Activated CD8-positive, alpha-beta T cell treated with anti-CD3 and anti-CD28 coated beads, Interleukin-2, amount 10 ng/mL, durations not matched to agents 7 days and 5 days (primary cell): ENCODE measurements around the gene NOX5. TPM values are rescaled to one million over a fixed set of nuclear protein-coding genes. Genes with fewer than 3 reads are reported as not detected.
"Not testable (repeated sequence)": the region's sequence is repeated elsewhere in the genome, so short reads cannot be mapped to it uniquely, and the experiment has no call there.

ENCODE experiments used
- ATAC-seq: fragments of 150-1000 bp; cut with Tn5 transposase; one replicate; pipeline ENCODE4 v1.10.0; 2021; ENCODE audit warnings: moderate library complexity
- CTCF ChIA-PET: fragments of 350-600 bp; sonication (Branson Sonifier 250); formaldehyde crosslinking; loops from one replicate; lab custom pipeline; 2021; ENCODE audit warnings: antibody characterized with exemption; lab: Charles Lee
- POLR2A ChIA-PET: fragments of 350-600 bp; sonication (Branson Sonifier 250); formaldehyde crosslinking; loops from one replicate; lab custom pipeline; 2021; ENCODE audit warnings: antibody characterized with exemption; lab: Charles Lee
- DNase-seq: peaks from one replicate; pipeline ENCODE4 v3.0.0-alpha.2; 2020
- H3K27ac Mint-ChIP-seq: one replicate; pipeline ENCODE4 v1.8.0; 2021; ENCODE audit warnings: mild to moderate bottlenecking, mixed read lengths
- H3K27me3 Mint-ChIP-seq: one replicate; pipeline ENCODE4 v1.8.0; 2021; ENCODE audit warnings: low read depth, mixed read lengths
- H3K36me3 Mint-ChIP-seq: one replicate; pipeline ENCODE4 v1.8.0; 2021; ENCODE audit warnings: low read depth, mixed read lengths
- H3K4me1 Mint-ChIP-seq: one replicate; pipeline ENCODE4 v1.8.0; 2021; ENCODE audit warnings: low read depth, mixed read lengths
- H3K4me3 Mint-ChIP-seq: one replicate; pipeline ENCODE4 v1.8.0; 2021; ENCODE audit warnings: mild to moderate bottlenecking, mixed read lengths
- H3K9me3 Mint-ChIP-seq: one replicate; pipeline ENCODE4 v1.8.0; 2022; ENCODE audit warnings: mixed read lengths; ENCODE audit not compliant: insufficient read depth
- total RNA-seq, 2 experiments: library from RNA; stranded (reverse); gene quantifications; one replicate each; pipeline ENCODE4 v1.2.3, GENCODE V29; 2021

The NOX5 gene
- not detected for total RNA-seq

- peaks cover 8% of the 10 kb centered on the region for H3K9me3 Mint-ChIP-seq
- POLR2A ChIA-PET = no interaction called here
- H3K4me3 Mint-ChIP-seq = no peak within 1 kb of the TSS
- DNase-seq = no peak
- peaks cover 3% of the 10 kb centered on the region for H3K27me3 Mint-ChIP-seq
- no peak within 1 kb of the TSS for H3K27ac Mint-ChIP-seq
- no peak for ATAC-seq
- no peaks in the 10 kb centered on the region for H3K4me1 Mint-ChIP-seq
- CTCF ChIA-PET = interaction anchor here (0.6 kb wide), 1 partner anchor 17 kb away, joined by 3 read pairs; no protein-coding TSS in a partner anchor
- no peaks in the 10 kb centered on the region for H3K36me3 Mint-ChIP-seq
These were observed at the start of gene NOX5 for GRCh38 chr15:69014454-69014853. Gene NOX5, plus strand, starts transcription at chr15:69014695. Its CDS starts 41 bp downstream, at chr15:69014736.

GRCh38 chr15:68966996-68967395 lies 47.5 kb upstream of the NOX5 start:
- H3K27me3 Mint-ChIP-seq = peaks cover 32% of the 10 kb centered on the region
- no peak for DNase-seq
- H3K36me3 Mint-ChIP-seq = no peaks in the 10 kb centered on the region
- no peaks in the 10 kb centered on the region for H3K4me1 Mint-ChIP-seq
- POLR2A ChIA-PET = no interaction called here
- peaks cover 8% of the 10 kb centered on the region for H3K9me3 Mint-ChIP-seq
- no peak for ATAC-seq
- no peak overlapping the region for H3K4me3 Mint-ChIP-seq
- no peak overlapping the region for H3K27ac Mint-ChIP-seq
- CTCF ChIA-PET = no interaction called here

GRCh38 chr15:68967948-68968347 lies 46.5 kb upstream of the NOX5 start:
- H3K36me3 Mint-ChIP-seq = no peaks in the 10 kb centered on the region
- DNase-seq = no peak
- ATAC-seq = no peak
- H3K9me3 Mint-ChIP-seq = peaks cover 8% of the 10 kb centered on the region
- H3K27ac Mint-ChIP-seq = no peak overlapping the region
- ChIA-PET POLR2A (no interaction called here), CTCF (no interaction called here)
- H3K27me3 Mint-ChIP-seq = peaks cover 25% of the 10 kb centered on the region
- no peak overlapping the region for H3K4me3 Mint-ChIP-seq
- no peaks in the 10 kb centered on the region for H3K4me1 Mint-ChIP-seq

GRCh38 chr15:68969298-68969697 lies 45.2 kb upstream of the NOX5 start:
- CTCF ChIA-PET = no interaction called here
- Mint-ChIP-seq H3K9me3 (peaks cover 8% of the 10 kb centered on the region), H3K36me3 (no peaks in the 10 kb centered on the region), H3K4me1 (no peaks in the 10 kb centered on the region), H3K4me3 (no peak overlapping the region), H3K27me3 (peaks cover 25% of the 10 kb centered on the region), H3K27ac (no peak overlapping the region)
- POLR2A ChIA-PET = no interaction called here
- ATAC-seq = no peak
- no peak for DNase-seq

GRCh38 chr15:68972201-68973065 lies 42.1 kb upstream of the NOX5 start:
- no peak overlapping the region for H3K27ac Mint-ChIP-seq
- H3K4me3 Mint-ChIP-seq = no peak overlapping the region
- ChIA-PET POLR2A (no interaction called here), CTCF (no interaction called here)
- DNase-seq = no peak
- H3K36me3 Mint-ChIP-seq = no peaks in the 10 kb centered on the region
- H3K4me1 Mint-ChIP-seq = no peaks in the 10 kb centered on the region
- H3K9me3 Mint-ChIP-seq = peaks cover 17% of the 10 kb centered on the region
- H3K27me3 Mint-ChIP-seq = peaks cover 18% of the 10 kb centered on the region
- no peak for ATAC-seq

GRCh38 chr15:68975651-68976160 lies 38.8 kb upstream of the NOX5 start:
- H3K9me3 Mint-ChIP-seq, POLR2A ChIA-PET: not testable (repeated sequence)

GRCh38 chr15:68977426-68977825 lies 37.1 kb upstream of the NOX5 start:
- CTCF ChIA-PET, H3K36me3 Mint-ChIP-seq, H3K9me3 Mint-ChIP-seq, ATAC-seq, POLR2A ChIA-PET, H3K27ac Mint-ChIP-seq, H3K27me3 Mint-ChIP-seq, H3K4me3 Mint-ChIP-seq, H3K4me1 Mint-ChIP-seq, DNase-seq: not testable (repeated sequence)

More at GRCh38 chr15:68975651-68976160, 38.8 kb upstream of the NOX5 start:
- H3K36me3 Mint-ChIP-seq, CTCF ChIA-PET, H3K27ac Mint-ChIP-seq, H3K4me1 Mint-ChIP-seq, ATAC-seq, DNase-seq, H3K4me3 Mint-ChIP-seq, H3K27me3 Mint-ChIP-seq: not testable (repeated sequence)

- H3K4me3 Mint-ChIP-seq = no peak overlapping the region
- peaks cover 9% of the 10 kb centered on the region for H3K9me3 Mint-ChIP-seq
- H3K27me3 Mint-ChIP-seq = peaks cover 6% of the 10 kb centered on the region
- DNase-seq = no peak
- ChIA-PET CTCF (no interaction called here), POLR2A (no interaction called here)
- no peaks in the 10 kb centered on the region for H3K4me1 Mint-ChIP-seq
- H3K27ac Mint-ChIP-seq = no peak overlapping the region
- ATAC-seq = no peak
- no peaks in the 10 kb centered on the region for H3K36me3 Mint-ChIP-seq
These were observed 35.5 kb upstream of the NOX5 start for GRCh38 chr15:68979006-68979405.

- peaks cover 4% of the 10 kb centered on the region for H3K27me3 Mint-ChIP-seq
- ATAC-seq (no peak), DNase-seq (no peak)
- no peaks in the 10 kb centered on the region for H3K36me3 Mint-ChIP-seq
- ChIA-PET POLR2A (no interaction called here), CTCF (no interaction called here)
- H3K4me3 Mint-ChIP-seq = no peak overlapping the region
- H3K4me1 Mint-ChIP-seq = no peaks in the 10 kb centered on the region
- H3K27ac Mint-ChIP-seq = no peak overlapping the region
- peaks cover 9% of the 10 kb centered on the region for H3K9me3 Mint-ChIP-seq
These were observed 34.7 kb upstream of the NOX5 start for GRCh38 chr15:68979816-68980215.

- ChIA-PET POLR2A (no interaction called here), CTCF (interaction anchor here (1.1 kb wide), 1 partner anchor 9 kb away, joined by 3 read pairs; no protein-coding TSS in a partner anchor)
- no peak for ATAC-seq
- no peak for DNase-seq
- Mint-ChIP-seq H3K27ac (no peak overlapping the region), H3K27me3 (peaks cover 4% of the 10 kb centered on the region), H3K4me1 (no peaks in the 10 kb centered on the region), H3K9me3 (peaks cover 9% of the 10 kb centered on the region), H3K4me3 (no peak overlapping the region), H3K36me3 (no peaks in the 10 kb centered on the region)
These were observed 33.7 kb upstream of the NOX5 start for GRCh38 chr15:68980786-68981185.

GRCh38 chr15:68981941-68982340 lies 32.6 kb upstream of the NOX5 start:
- no peaks in the 10 kb centered on the region for H3K36me3 Mint-ChIP-seq
- no peak for ATAC-seq
- POLR2A ChIA-PET = no interaction called here

GRCh38 chr15:68982976-68983563 lies 31.4 kb upstream of the NOX5 start:
- Mint-ChIP-seq H3K36me3 (no peaks in the 10 kb centered on the region), H3K4me1 (no peaks in the 10 kb centered on the region), H3K27ac (no peak overlapping the region), H3K9me3 (no peaks in the 10 kb centered on the region), H3K4me3 (no peak overlapping the region), H3K27me3 (no peaks in the 10 kb centered on the region)
- DNase-seq (no peak), ATAC-seq (no peak)
- ChIA-PET CTCF (no interaction called here), POLR2A (no interaction called here)

More at GRCh38 chr15:68981941-68982340, 32.6 kb upstream of the NOX5 start:
- Mint-ChIP-seq H3K27ac (no peak overlapping the region), H3K4me3 (no peak overlapping the region), H3K27me3 (peaks cover 2% of the 10 kb centered on the region), H3K9me3 (peaks cover 4% of the 10 kb centered on the region), H3K4me1 (no peaks in the 10 kb centered on the region)
- DNase-seq = no peak
- CTCF ChIA-PET = interaction anchor here (1.1 kb wide), 1 partner anchor 11 kb away, joined by 3 read pairs; no protein-coding TSS in a partner anchor
